Omental fat pad (tissue), 4 donors: ENCODE data around the gene CHCHD4. TPM values are rescaled to one million over a fixed set of nuclear protein-coding genes. Genes with fewer than 3 reads are reported as not detected.
A peak's percentile ranks its signal among the peaks of the same experiment; 100 is the strongest.

ENCODE experiments used
- ATAC-seq: fragments of 150-250 bp; one replicate; pipeline ENCODE4 v1.9.1; 2016; ENCODE audit warnings: mild to moderate bottlenecking, moderate library complexity; ENCODE audit not compliant: low FRiP score
- DNase-seq: peaks from one replicate; pipeline ENCODE4 v3.0.0-alpha.2; 2019; ENCODE audit warnings: low spot score
- total RNA-seq, 4 donors: library from RNA; depleted of rRNA; stranded (reverse); fragments of >200 nt; gene quantifications; one replicate each; pipeline ENCODE4 v1.1.0, GENCODE V29; 2016
- TF ChIP-seq, protein P1 (sequence below), 3 donors: fragments of 450-650 bp; IDR thresholded peaks; one replicate each; pipeline ENCODE4 v1.5.1; 2016 to 2017; ENCODE audit warnings: antibody characterized with exemption in 3 of 3, mild to moderate bottlenecking in 3 of 3, moderate library complexity in 2 of 3

The CHCHD4 gene
- total RNA-seq, 4 donors from 2014 or later, result 11.4 to 19.1 (median 14.7) TPM

DNA sequence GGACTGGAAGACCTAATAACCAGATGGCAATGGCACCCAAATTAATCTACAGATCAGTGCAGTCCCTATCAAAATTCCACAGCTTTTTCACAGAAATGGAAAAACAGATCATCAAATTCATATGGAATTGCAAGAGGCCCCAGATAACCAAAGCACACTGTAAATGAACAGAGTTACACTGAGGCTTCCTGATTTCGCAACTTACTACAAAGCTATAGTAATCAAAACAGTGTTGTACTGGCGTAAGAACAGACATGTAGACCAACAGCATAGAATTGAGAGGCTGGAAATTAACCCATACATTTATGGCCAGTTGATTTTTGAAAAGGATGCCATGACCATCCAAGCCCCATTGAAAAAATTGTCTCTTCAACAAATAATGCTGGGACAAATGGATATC is 37.5 kb upstream of the CHCHD4 start:
- no peak for DNase-seq
- ATAC-seq, result no peak
- TF ChIP-seq, protein P1, sequence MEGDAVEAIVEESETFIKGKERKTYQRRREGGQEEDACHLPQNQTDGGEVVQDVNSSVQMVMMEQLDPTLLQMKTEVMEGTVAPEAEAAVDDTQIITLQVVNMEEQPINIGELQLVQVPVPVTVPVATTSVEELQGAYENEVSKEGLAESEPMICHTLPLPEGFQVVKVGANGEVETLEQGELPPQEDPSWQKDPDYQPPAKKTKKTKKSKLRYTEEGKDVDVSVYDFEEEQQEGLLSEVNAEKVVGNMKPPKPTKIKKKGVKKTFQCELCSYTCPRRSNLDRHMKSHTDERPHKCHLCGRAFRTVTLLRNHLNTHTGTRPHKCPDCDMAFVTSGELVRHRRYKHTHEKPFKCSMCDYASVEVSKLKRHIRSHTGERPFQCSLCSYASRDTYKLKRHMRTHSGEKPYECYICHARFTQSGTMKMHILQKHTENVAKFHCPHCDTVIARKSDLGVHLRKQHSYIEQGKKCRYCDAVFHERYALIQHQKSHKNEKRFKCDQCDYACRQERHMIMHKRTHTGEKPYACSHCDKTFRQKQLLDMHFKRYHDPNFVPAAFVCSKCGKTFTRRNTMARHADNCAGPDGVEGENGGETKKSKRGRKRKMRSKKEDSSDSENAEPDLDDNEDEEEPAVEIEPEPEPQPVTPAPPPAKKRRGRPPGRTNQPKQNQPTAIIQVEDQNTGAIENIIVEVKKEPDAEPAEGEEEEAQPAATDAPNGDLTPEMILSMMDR (IDR thresholded peaks at IDR 0.05), result no peak

DNA sequence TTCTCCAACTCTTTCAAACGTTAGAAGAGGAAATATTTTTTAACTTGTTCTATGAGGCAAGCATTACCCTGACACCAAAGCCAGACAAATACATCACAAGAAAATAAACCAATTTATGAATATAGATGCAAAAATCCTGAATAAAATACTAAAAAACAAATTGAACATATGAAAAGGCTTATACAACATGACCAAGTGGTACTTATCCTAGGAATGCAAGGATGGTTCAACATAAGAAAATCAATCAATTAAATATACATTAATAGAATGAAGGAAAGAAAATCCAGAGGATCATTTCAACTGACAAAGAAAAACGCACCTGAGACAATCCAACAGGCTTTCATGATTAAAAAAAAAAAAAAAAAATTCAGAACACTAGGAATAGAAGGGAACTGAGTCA is 36.6 kb upstream of the CHCHD4 start:
- ATAC-seq, result no peak
- TF ChIP-seq, protein P1 (IDR thresholded peaks at IDR 0.05), result no peak

DNA sequence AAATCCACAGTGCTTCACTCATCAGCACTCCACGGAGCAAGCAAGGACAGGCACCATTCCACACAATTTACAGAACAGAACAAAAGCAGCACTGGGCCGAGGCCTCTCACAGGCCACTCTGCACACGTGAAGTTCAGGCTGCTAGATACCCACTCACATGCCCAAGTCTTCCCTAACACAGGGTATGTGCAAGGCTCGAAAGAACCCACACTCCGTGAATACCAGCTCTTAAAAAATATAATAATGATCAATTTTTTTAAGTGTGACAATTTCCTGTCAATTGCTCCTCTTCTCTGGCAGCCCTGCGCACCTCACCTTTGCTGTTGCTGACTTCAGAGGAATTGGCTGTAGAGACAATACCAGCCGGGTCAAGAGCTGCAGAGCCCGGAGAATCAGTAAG is 34.8 kb upstream of the CHCHD4 start:
- ATAC-seq (no peak), DNase-seq (no peak)
- TF ChIP-seq, protein P1 (IDR thresholded peaks at IDR 0.05), result no peak

More for the DNA sequence above, 36.6 kb upstream of the CHCHD4 start:
- DNase-seq, result no peak

DNA sequence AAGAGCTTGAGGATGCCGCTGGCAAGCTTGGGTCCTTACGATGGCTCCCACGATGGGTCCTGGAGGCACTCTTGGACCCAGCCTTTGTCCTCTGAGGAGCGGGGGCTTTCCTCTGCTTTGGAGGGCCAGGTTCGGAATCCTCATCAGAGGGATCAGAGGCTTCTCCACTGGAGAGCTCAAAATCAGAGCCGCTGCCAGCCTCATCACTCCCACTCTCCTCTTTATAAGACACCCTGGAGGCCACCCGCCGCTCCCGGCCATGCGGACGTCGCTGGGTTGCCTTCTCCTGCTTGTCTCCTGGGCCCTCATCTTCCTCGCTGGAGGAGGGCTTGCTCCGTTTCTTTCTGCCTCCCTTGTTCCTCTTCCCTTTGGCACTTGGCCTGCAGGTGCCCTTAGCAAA is 33.7 kb upstream of the CHCHD4 start:
- no peak for DNase-seq
- TF ChIP-seq, protein P1 (IDR thresholded peaks at IDR 0.05), result no peak

DNA sequence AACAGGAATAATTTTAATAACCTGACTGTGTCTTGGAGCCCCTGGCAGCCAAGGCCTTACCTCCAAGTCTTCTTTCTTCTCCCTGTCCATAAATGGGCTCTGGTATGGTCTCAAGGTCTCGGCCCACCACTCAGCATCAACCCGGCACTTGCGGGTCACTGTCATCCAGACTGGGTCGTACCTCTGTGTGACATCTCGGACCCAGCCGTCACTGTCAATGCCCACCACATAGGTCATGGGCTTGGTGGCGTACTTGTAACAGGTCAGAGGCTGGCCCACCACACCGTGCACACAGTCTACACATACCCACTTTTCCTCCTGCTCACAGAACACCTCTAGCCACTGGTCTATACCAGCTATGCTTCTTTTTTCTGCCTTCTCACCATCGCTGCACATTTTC is 33.3 kb upstream of the CHCHD4 start:
- DNase-seq (no peak), ATAC-seq (peak; percentile 23)
- TF ChIP-seq, protein P1 (IDR thresholded peaks at IDR 0.05), result no peak

More for the DNA sequence above, 33.7 kb upstream of the CHCHD4 start:
- peak; percentile 14 for ATAC-seq

DNA sequence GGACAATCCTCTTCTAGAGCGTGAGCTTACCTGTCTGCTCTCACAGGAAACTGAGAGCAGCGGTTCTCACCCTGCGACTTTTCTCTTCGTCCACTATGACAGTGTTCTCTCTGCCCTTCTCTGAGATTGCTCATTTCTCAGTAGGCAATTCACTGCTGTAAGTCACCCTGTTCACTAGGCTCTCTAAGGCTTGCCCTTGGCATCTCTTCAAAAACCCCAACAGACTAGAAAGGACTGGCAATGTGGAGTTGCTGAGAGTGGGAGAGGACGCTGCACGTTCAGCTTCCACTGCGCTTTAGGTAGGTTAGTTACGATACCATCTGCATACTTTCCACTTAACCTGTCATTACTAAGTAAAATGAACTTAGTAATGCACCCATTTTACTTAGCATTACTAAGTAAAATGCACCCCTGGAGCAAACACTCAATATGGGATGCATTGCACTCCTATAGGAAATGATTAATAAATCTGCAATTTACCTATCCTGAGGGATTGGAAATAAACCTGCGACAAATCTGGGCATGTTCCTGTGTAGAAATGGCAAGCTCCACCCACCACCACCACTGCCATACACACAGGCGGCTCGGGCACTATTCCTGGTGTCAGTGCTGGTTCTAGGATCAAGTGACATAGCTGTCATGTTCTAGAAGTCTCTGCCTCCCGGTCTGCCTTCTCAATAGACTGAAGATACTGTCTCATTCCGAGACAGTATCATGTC is 32.3 kb upstream of the CHCHD4 start:
- DNase-seq, result no peak
- ATAC-seq, result no peak
- TF ChIP-seq, protein P1 (IDR thresholded peaks at IDR 0.05), result no peak

DNA sequence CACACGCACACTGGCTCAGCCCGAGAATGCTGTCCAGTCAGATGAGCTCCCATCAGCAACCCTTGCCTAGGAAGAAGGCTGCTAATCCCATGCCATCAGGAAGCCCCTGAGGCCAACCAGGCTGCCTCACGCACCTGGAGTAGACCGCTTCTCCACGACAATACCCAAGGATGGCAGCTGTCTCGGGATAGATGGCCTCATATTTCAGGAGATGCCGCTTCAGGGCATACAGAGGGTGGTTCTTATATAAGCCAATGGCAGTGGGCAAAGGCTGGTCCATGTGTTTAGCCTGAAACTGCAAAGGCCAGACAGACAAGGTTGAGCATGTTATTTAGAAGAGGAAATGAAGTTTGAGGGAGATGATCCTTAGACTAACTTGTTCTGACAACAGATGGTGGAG is 31.5 kb upstream of the CHCHD4 start:
- ATAC-seq, result no peak
- DNase-seq, result no peak
- TF ChIP-seq, protein P1 (IDR thresholded peaks at IDR 0.05), result no peak
